Thoracic aorta (tissue), 2 donors: ENCODE results near the gene SRGAP1. TPM values are rescaled to one million over a fixed set of nuclear protein-coding genes. Genes with fewer than 3 reads are reported as not detected.

Source experiments
- ATAC-seq: fragments of 150-250 bp; one replicate; pipeline ENCODE4 v1.8.0; 2017; ENCODE audit warnings: low read depth; ENCODE audit not compliant: insufficient number of reproducible peaks, low FRiP score
- DNase-seq: peaks from one replicate; pipeline ENCODE4 v3.0.0-alpha.2; 2020; ENCODE audit warnings: low spot score
- H3K27ac ChIP-seq, 2 donors: fragments of 200-600 bp; sonication (generic); 1 replicate in 1 of 2; 2 replicates in 1 of 2; pipeline ENCODE4 v1.5.1; 2016; ENCODE audit warnings: mild to moderate bottlenecking in 2 of 2, moderate library complexity in 2 of 2
- H3K27me3 ChIP-seq: fragments of 200-600 bp; sonication (generic); replicated peaks from 2 replicates; pipeline ENCODE4 v1.6.0; 2016; ENCODE audit warnings: mild to moderate bottlenecking; ENCODE audit not compliant: insufficient read depth
- H3K36me3 ChIP-seq: fragments of 200-600 bp; sonication (generic); one replicate; pipeline ENCODE4 v1.5.1; 2016
- H3K4me1 ChIP-seq, 2 donors: fragments of 200-600 bp; sonication (generic); 1 replicate in 1 of 2; 2 replicates in 1 of 2; pipeline versions ENCODE4 v1.5.1 to v1.6.0; 2016; ENCODE audit warnings: low read depth in 2 of 2, mild to moderate bottlenecking in 1 of 2; ENCODE audit not compliant: control insufficient read depth in 1 of 2
- H3K4me3 ChIP-seq: fragments of 200-600 bp; sonication (generic); 2 replicates; pipeline ENCODE4 v1.5.1; 2016; ENCODE audit warnings: mild to moderate bottlenecking
- H3K9me3 ChIP-seq: fragments of 200-600 bp; sonication (generic); 2 replicates; pipeline ENCODE4 v1.5.1; 2016
- CTCF ChIP-seq: fragments of 200-600 bp; sonication (generic); IDR thresholded peaks from one replicate; pipeline ENCODE4 v1.5.1; 2019; ENCODE audit warnings: antibody characterized with exemption
- total RNA-seq, 2 donors: library from RNA; depleted of rRNA; stranded (reverse); fragments of >200 nt; gene quantifications; one replicate each; pipeline versions ENCODE4 v1.1.0 to v1.2.3, GENCODE V29; 2016

The SRGAP1 gene
- total RNA-seq, 2 donors from 2014 or later = 7.9 to 24.1 TPM

GRCh38 chr12:64059685-64060084 is 215.2 kb downstream of the SRGAP1 start:
- ATAC-seq = no peak
- Histone ChIP-seq H3K27ac (no peak overlapping the region), H3K9me3 (no peaks in the 10 kb centered on the region), H3K4me1 (no peaks in the 10 kb centered on the region), H3K4me3 (no peak overlapping the region), H3K27me3 (no peaks in the 10 kb centered on the region), H3K36me3 (no peaks in the 10 kb centered on the region)
- no peak for TF ChIP-seq CTCF
- no peak for DNase-seq

DNA sequence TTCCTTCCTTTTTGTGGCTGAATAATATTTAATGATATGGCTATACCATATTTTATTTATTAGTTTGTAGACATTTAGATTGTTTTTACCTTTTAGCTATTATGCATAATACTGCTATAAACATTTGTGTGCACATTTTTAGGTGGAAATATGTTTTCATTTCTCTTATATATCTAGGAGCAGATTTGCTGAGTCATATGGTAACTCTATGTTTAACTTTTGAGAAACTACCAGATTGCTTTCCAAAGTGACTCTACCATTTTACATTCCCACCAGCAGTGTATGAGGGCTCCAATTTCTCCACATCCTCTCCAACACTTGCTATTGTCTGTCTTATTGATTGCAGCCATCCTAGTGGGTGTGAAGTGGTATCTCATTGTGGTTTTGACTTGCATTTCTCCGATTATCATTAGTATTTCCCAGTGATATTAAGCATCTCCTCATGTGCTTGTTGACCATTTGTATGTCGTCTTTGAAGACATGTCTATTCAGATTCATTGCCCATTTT is 217.4 kb downstream of the SRGAP1 start:
- no peak for DNase-seq
- Histone ChIP-seq H3K4me1 (peaks cover under 1 to 9% of the 10 kb centered on the region in 2 donors), H3K9me3 (no peaks in the 10 kb centered on the region), H3K27me3 (no peaks in the 10 kb centered on the region), H3K36me3 (no peaks in the 10 kb centered on the region), H3K4me3 (no peak overlapping the region), H3K27ac (no peak overlapping the region)
- no peak for ATAC-seq
- TF ChIP-seq CTCF = no peak

GRCh38 chr12:64063121-64063520 is 218.6 kb downstream of the SRGAP1 start:
- no peak overlapping the region for H3K27ac ChIP-seq
- no peaks in the 10 kb centered on the region for H3K36me3 ChIP-seq
- DNase-seq (no peak), ATAC-seq (no peak)
- H3K27me3 ChIP-seq = no peaks in the 10 kb centered on the region
- TF ChIP-seq CTCF = no peak
- H3K9me3 ChIP-seq = no peaks in the 10 kb centered on the region
- peaks cover 3 to 21% of the 10 kb centered on the region in 2 donors for H3K4me1 ChIP-seq
- no peak overlapping the region for H3K4me3 ChIP-seq

DNA sequence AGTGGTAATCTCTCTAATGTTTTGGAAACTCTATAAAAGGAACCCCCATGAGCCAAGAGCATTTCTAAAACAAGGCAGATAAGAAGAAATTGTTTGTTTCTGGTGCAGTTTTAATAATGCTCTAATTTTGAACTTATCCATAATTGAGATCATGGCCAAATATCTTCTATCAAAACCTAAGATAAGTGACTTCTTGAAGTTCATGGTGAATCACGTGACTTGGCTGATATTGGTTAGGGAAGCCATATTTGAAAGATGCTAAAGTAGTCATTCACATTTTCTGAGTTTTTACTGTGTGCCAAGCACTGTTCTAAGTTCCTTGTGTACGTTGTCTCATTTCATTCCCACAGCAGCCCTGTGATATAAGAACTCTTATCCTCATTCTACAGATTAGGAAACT is 219.7 kb downstream of the SRGAP1 start:
- Histone ChIP-seq H3K27ac (no peak overlapping the region), H3K4me1 (peaks cover 3 to 21% of the 10 kb centered on the region in 2 donors), H3K27me3 (no peaks in the 10 kb centered on the region), H3K9me3 (no peaks in the 10 kb centered on the region), H3K4me3 (no peak overlapping the region), H3K36me3 (no peaks in the 10 kb centered on the region)
- TF ChIP-seq CTCF = no peak
- ATAC-seq (no peak), DNase-seq (no peak)

- Histone ChIP-seq H3K27ac (no peak overlapping the region), H3K4me3 (no peak overlapping the region), H3K27me3 (no peaks in the 10 kb centered on the region), H3K4me1 (peaks cover 3 to 21% of the 10 kb centered on the region in 2 donors), H3K9me3 (no peaks in the 10 kb centered on the region), H3K36me3 (no peaks in the 10 kb centered on the region)
- ATAC-seq (no peak), DNase-seq (no peak)
- no peak for TF ChIP-seq CTCF
Measured at GRCh38 chr12:64064706-64065105, 220.2 kb downstream of the SRGAP1 start.
